Measurements from ENCODE around the gene MAP3K15.
"Not testable (repeated sequence)": the region's sequence is repeated elsewhere in the genome, so short reads cannot be mapped to it uniquely, and the experiment has no call there.

MAP3K15 gene

DNA sequence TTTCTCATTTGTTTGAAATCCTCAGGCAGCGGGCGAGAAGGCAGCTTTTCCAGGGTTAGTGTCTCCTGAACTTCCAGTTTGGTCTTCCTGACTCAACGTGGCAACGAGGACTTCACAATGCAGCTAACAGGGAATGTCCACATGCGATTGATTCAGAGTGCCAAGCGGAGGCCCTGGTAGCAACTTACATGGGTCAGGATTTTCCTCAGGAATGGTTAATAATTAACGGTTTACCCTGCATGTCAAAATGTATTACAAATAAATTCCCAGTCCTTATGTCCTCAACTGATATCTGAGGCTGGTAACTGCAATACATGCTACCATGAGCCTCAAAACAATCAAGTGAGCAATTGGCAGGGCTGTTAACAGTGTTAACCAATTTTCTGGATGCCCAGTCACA lies 67.2 kb downstream of the MAP3K15 start:
- POLR2A ChIA-PET, result no interaction called here
- TF ChIP-seq NFRKB (IDR thresholded peaks at IDR 0.05), result no peak
- no peak for TF ChIP-seq FOXK2 (IDR thresholded peaks at IDR 0.05)
- TF ChIP-seq LEF1 (IDR thresholded peaks at IDR 0.05; ENCODE audit: borderline replicate concordance), result no peak
- no peak for TF ChIP-seq FOXM1 (IDR thresholded peaks at IDR 0.05; ENCODE audit: borderline replicate concordance)
- TF ChIP-seq, protein P1, sequence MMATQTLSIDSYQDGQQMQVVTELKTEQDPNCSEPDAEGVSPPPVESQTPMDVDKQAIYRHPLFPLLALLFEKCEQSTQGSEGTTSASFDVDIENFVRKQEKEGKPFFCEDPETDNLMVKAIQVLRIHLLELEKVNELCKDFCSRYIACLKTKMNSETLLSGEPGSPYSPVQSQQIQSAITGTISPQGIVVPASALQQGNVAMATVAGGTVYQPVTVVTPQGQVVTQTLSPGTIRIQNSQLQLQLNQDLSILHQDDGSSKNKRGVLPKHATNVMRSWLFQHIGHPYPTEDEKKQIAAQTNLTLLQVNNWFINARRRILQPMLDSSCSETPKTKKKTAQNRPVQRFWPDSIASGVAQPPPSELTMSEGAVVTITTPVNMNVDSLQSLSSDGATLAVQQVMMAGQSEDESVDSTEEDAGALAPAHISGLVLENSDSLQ (IDR thresholded peaks at IDR 0.05), result no peak
- no peak for TF ChIP-seq ARNT (IDR thresholded peaks at IDR 0.05)
- no peak for TF ChIP-seq FOXA1 (IDR thresholded peaks at IDR 0.05)
- no peak for TF ChIP-seq TARDBP (IDR thresholded peaks at IDR 0.05)
- no peak for TF ChIP-seq ZNF384 (IDR thresholded peaks at IDR 0.05)
- no peak for DNase-seq (ENCODE audit: extremely low spot score)
- CTCF ChIA-PET, result no interaction called here

DNA sequence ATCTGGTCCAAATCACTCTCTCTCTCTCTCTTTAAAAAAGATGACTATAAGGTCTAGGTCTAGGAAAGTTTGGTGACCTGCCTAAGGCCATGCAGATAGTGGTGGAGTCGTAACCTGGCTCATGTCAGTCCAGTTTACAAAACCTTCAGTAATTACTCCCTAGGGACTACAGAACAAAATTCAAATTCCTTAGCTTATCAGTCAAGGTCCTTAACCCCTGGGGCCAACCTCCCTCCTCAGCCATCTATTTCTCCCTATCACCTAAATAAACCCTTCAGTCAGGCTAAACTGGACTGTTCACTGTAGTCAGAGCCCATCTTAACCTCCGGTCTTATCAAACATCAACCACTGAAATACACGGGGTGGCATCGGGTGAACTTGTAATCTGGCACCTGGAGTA lies 68.9 kb downstream of the MAP3K15 start:
- POLR2A ChIA-PET, result interaction anchor here (0.6 kb wide), 1 partner anchor 8 kb away, joined by 3 read pairs; no protein-coding TSS in a partner anchor
- TF ChIP-seq, protein P1 (IDR thresholded peaks at IDR 0.05), result no peak
- TF ChIP-seq FOXK2 (IDR thresholded peaks at IDR 0.05), result no peak
- TF ChIP-seq ARNT (IDR thresholded peaks at IDR 0.05), result no peak
- no peak for TF ChIP-seq NFRKB (IDR thresholded peaks at IDR 0.05)
- TF ChIP-seq BHLHE40 (IDR thresholded peaks at IDR 0.05; ENCODE audit: borderline replicate concordance), result no peak
- no peak for TF ChIP-seq CTBP1 (IDR thresholded peaks at IDR 0.05; ENCODE audit: borderline replicate concordance)
- no peak for TF ChIP-seq HDGF (IDR thresholded peaks at IDR 0.05; ENCODE audit: borderline replicate concordance)
- no peak for TF ChIP-seq FOXA1 (IDR thresholded peaks at IDR 0.05)
- no peak for TF ChIP-seq SUZ12 (IDR thresholded peaks at IDR 0.05)
- TF ChIP-seq FOXM1 (IDR thresholded peaks at IDR 0.05; ENCODE audit: borderline replicate concordance), result no peak
- TF ChIP-seq ELF4 (IDR thresholded peaks at IDR 0.05), result no peak
- TF ChIP-seq ZNF384 (IDR thresholded peaks at IDR 0.05), result no peak
- DNase-seq (ENCODE audit: extremely low spot score), result no peak
- CTCF ChIA-PET, result no interaction called here

DNA sequence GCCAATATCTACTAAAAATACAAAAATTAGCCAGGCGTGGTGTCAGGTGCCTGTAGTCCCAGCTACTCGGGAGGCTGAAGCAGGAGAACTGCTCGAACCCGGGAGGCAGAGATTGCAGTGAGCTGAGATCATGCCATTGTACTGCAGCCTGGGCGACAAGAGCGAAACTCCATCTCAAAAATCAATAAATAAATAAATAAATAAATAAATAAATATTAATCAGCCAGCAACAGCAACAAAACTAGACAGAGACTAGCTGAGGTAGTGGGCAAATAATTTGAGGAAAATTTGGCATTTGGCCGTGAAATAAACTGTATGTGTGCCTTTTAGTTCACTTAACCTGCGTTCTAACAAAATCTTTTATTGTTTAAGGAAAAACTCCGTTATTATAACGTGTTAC lies 69.5 kb downstream of the MAP3K15 start:
- POLR2A ChIA-PET; CTCF ChIA-PET; DNase-seq (ENCODE audit: extremely low spot score): not testable (repeated sequence)

DNA sequence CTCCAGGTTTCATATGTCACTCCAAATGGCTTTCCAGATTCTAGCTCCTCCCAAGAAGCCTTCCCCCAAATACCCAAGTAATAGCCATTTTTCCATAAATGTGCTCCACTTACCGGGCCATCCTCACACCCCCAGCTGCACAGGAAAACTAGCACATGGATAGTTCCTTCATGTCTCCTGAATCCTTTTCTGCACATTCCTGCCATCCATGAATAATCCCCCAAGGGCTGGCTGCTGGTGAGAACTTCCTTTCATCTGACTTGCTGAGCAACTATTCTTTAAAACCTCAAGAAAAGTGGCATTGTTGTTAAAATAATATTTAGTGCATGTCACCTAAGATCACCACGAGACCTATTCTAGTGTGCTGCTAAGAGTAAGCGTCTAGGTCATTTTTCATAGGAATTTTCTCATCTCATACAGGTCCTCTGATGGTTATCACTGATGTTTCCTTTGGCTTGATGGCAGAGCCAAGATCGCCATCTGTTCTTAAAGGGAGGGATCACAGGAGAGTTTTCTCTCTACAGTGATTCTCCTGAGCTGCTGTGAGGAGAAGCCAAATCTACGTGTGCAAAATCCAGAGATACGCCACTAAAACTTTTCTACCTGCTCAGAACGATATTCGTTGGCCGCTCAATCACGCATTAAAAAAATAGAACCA lies 71.3 kb downstream of the MAP3K15 start:
- ChIA-PET CTCF (no interaction called here), POLR2A (no interaction called here)
- no peak for TF ChIP-seq CTBP1 (IDR thresholded peaks at IDR 0.05; ENCODE audit: borderline replicate concordance)
- TF ChIP-seq TARDBP (IDR thresholded peaks at IDR 0.05), result no peak
- TF ChIP-seq, protein P1 (IDR thresholded peaks at IDR 0.05), result no peak
- TF ChIP-seq FOXA1 (IDR thresholded peaks at IDR 0.05), result no peak
- TF ChIP-seq FOXM1 (IDR thresholded peaks at IDR 0.05; ENCODE audit: borderline replicate concordance), result no peak
- TF ChIP-seq SUZ12 (IDR thresholded peaks at IDR 0.05), result no peak
- TF ChIP-seq L3MBTL2 (conservative IDR thresholded peaks at IDR 0.05), result no peak
- TF ChIP-seq NFRKB (IDR thresholded peaks at IDR 0.05), result no peak
- no peak for DNase-seq (ENCODE audit: extremely low spot score)

DNA sequence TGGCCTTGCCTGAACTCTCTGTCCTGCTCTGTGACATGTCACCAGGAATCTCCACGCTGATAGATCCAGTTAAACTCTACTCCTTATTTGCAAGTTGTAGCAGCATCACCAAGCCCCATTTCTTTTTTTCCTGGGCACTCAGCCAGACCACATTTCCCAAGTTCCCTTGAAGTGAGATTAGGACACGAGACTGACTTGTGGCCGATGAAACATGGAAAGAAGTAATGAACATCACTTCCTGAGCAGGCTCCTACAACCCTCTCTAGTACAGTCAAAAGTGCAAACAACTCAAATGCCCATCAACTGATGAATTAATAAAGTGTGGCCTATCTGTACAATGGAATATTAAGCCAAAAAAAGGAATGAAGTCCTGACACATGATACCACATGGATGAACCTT lies 74.6 kb downstream of the MAP3K15 start:
- ChIA-PET CTCF (no interaction called here), POLR2A (no interaction called here)
- no peak for DNase-seq (ENCODE audit: extremely low spot score)
- TF ChIP-seq FOXA1 (IDR thresholded peaks at IDR 0.05) (no peak), ZNF384 (IDR thresholded peaks at IDR 0.05) (no peak)
- TF ChIP-seq, protein P1 (IDR thresholded peaks at IDR 0.05), result no peak

GRCh38 chrX:19422661-19423060 lies 92.6 kb downstream of the MAP3K15 start:
- POLR2A ChIA-PET; DNase-seq (ENCODE audit: extremely low spot score); CTCF ChIA-PET: not testable (repeated sequence)

DNA sequence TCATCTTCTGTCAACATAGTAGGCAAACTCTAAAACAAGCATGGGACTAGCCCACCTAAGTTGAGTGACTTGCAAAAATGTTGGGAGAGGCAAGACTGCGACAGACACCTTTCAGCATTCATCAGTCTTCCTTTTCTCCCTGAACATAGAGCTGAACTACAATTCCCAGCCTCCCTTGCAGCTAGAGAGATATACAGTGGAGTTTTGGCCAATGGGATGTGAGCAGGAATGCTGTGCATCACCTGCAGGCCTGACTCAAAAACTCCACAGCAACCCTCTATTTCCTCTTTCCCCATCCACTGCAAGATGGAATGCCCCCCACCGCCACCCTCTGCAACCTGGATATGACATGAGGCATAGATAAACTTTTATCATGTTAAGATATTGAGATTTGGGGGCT lies 105.0 kb downstream of the MAP3K15 start:
- ChIA-PET POLR2A (no interaction called here), CTCF (no interaction called here)
- TF ChIP-seq FOXA1 (IDR thresholded peaks at IDR 0.05) (no peak), FOXK2 (IDR thresholded peaks at IDR 0.05) (no peak)
- no peak for DNase-seq (ENCODE audit: extremely low spot score)

Measured in HEK293T (cell line).